ENCODE data around the gene SLC12A7.

SLC12A7 gene

GRCh38 chr5:1043327-1043726 is 68.5 kb downstream of the SLC12A7 start:
- Histone ChIP-seq H3K4me1 (ENCODE audit: insufficient read depth, insufficient read length) (no peaks in the 10 kb centered on the region), H3K27me3 (ENCODE audit: insufficient read depth, insufficient read length) (no peaks in the 10 kb centered on the region), H3K36me3 (ENCODE audit: insufficient read depth, insufficient read length, low read length) (no peaks in the 10 kb centered on the region), H3K9ac (ENCODE audit: insufficient read length, low read depth) (no peak overlapping the region), H3K4me3 (ENCODE audit: insufficient read length, low read depth) (no peak overlapping the region), H3K9me3 (ENCODE audit: insufficient read depth, low read length) (peaks cover 39% of the 10 kb centered on the region)
- no peak for TF ChIP-seq ZNF274 (IDR thresholded peaks at IDR 0.05; ENCODE audit: low read depth, low read length)
- no peak for DNase-seq (ENCODE audit: low read depth, low spot score)

- Histone ChIP-seq H3K27me3 (ENCODE audit: insufficient read depth, insufficient read length) (no peaks in the 10 kb centered on the region), H3K4me3 (ENCODE audit: insufficient read length, low read depth) (no peak overlapping the region), H3K36me3 (ENCODE audit: insufficient read depth, insufficient read length, low read length) (no peaks in the 10 kb centered on the region), H3K9ac (ENCODE audit: insufficient read length, low read depth) (no peak overlapping the region), H3K4me1 (ENCODE audit: insufficient read depth, insufficient read length) (no peaks in the 10 kb centered on the region), H3K9me3 (ENCODE audit: insufficient read depth, low read length) (peaks cover 39% of the 10 kb centered on the region)
- no peak for DNase-seq (ENCODE audit: low read depth, low spot score)
- no peak for TF ChIP-seq YY1 (IDR thresholded peaks at IDR 0.05; ENCODE audit: insufficient read depth, insufficient read length)
- no peak for TF ChIP-seq SUZ12 (IDR thresholded peaks at IDR 0.05; ENCODE audit: extremely low read depth, insufficient read depth, insufficient read length)
- TF ChIP-seq ZNF274 (IDR thresholded peaks at IDR 0.05; ENCODE audit: low read depth, low read length) = no peak
Observed at GRCh38 chr5:1042626-1043025, 69.2 kb downstream of the SLC12A7 start.

- H3K4me3 ChIP-seq (ENCODE audit: insufficient read length, low read depth) = no peak overlapping the region
- DNase-seq (ENCODE audit: low read depth, low spot score) = no peak
- peaks cover 39% of the 10 kb centered on the region for H3K9me3 ChIP-seq (ENCODE audit: insufficient read depth, low read length)
- H3K9ac ChIP-seq (ENCODE audit: insufficient read length, low read depth) = no peak overlapping the region
- H3K27me3 ChIP-seq (ENCODE audit: insufficient read depth, insufficient read length) = no peaks in the 10 kb centered on the region
- TF ChIP-seq SUZ12 (IDR thresholded peaks at IDR 0.05; ENCODE audit: extremely low read depth, insufficient read depth, insufficient read length) = no peak
- TF ChIP-seq ZNF274 (IDR thresholded peaks at IDR 0.05; ENCODE audit: low read depth, low read length) = no peak
- no peak for TF ChIP-seq YY1 (IDR thresholded peaks at IDR 0.05; ENCODE audit: insufficient read depth, insufficient read length)
- H3K36me3 ChIP-seq (ENCODE audit: insufficient read depth, insufficient read length, low read length) = no peaks in the 10 kb centered on the region
- H3K4me1 ChIP-seq (ENCODE audit: insufficient read depth, insufficient read length) = no peaks in the 10 kb centered on the region
Observed at GRCh38 chr5:1041225-1042143, 70.4 kb downstream of the SLC12A7 start.

GRCh38 chr5:1040571-1040970 is 71.3 kb downstream of the SLC12A7 start:
- Histone ChIP-seq H3K27me3 (ENCODE audit: insufficient read depth, insufficient read length) (no peaks in the 10 kb centered on the region), H3K36me3 (ENCODE audit: insufficient read depth, insufficient read length, low read length) (no peaks in the 10 kb centered on the region)
- no peak for TF ChIP-seq ZNF274 (IDR thresholded peaks at IDR 0.05; ENCODE audit: low read depth, low read length)
- TF ChIP-seq SUZ12 (IDR thresholded peaks at IDR 0.05; ENCODE audit: extremely low read depth, insufficient read depth, insufficient read length) = no peak
- no peak for TF ChIP-seq YY1 (IDR thresholded peaks at IDR 0.05; ENCODE audit: insufficient read depth, insufficient read length)

GRCh38 chr5:1039706-1040260 is 72.1 kb downstream of the SLC12A7 start:
- Histone ChIP-seq H3K27me3 (ENCODE audit: insufficient read depth, insufficient read length) (no peaks in the 10 kb centered on the region), H3K9me3 (ENCODE audit: insufficient read depth, low read length) (peaks cover 29% of the 10 kb centered on the region), H3K4me3 (ENCODE audit: insufficient read length, low read depth) (no peak overlapping the region), H3K36me3 (ENCODE audit: insufficient read depth, insufficient read length, low read length) (no peaks in the 10 kb centered on the region), H3K4me1 (ENCODE audit: insufficient read depth, insufficient read length) (no peaks in the 10 kb centered on the region), H3K9ac (ENCODE audit: insufficient read length, low read depth) (no peak overlapping the region)
- no peak for DNase-seq (ENCODE audit: low read depth, low spot score)
- TF ChIP-seq ZNF274 (IDR thresholded peaks at IDR 0.05; ENCODE audit: low read depth, low read length) (no peak), SUZ12 (IDR thresholded peaks at IDR 0.05; ENCODE audit: extremely low read depth, insufficient read depth, insufficient read length) (no peak), YY1 (IDR thresholded peaks at IDR 0.05; ENCODE audit: insufficient read depth, insufficient read length) (no peak)

More at GRCh38 chr5:1040571-1040970, 71.3 kb downstream of the SLC12A7 start:
- no peak for DNase-seq (ENCODE audit: low read depth, low spot score)
- H3K4me1 ChIP-seq (ENCODE audit: insufficient read depth, insufficient read length) = no peaks in the 10 kb centered on the region
- H3K9me3 ChIP-seq (ENCODE audit: insufficient read depth, low read length) = peaks cover 36% of the 10 kb centered on the region
- no peak overlapping the region for H3K4me3 ChIP-seq (ENCODE audit: insufficient read length, low read depth)
- H3K9ac ChIP-seq (ENCODE audit: insufficient read length, low read depth) = no peak overlapping the region

DNA sequence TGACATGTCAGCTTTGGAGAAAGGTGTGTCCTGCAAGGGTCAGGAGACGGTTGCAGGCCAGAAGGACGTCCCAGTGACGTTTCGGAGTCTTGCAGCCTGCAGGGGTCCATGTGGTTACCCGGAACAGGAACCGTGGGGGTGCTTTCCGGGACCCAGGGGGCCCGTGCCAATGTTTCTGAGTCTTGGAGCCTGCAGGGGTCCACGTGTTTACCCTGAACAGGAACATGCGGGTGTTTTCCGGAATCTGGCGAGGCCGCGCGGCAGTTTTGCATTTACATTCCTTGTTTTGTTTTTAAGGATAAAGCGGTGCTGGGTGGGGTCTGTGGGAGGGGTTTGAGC is 72.7 kb downstream of the SLC12A7 start:
- no peaks in the 10 kb centered on the region for H3K27me3 ChIP-seq (ENCODE audit: insufficient read depth, insufficient read length)
- TF ChIP-seq YY1 (IDR thresholded peaks at IDR 0.05; ENCODE audit: insufficient read depth, insufficient read length) (no peak), SUZ12 (IDR thresholded peaks at IDR 0.05; ENCODE audit: extremely low read depth, insufficient read depth, insufficient read length) (no peak), ZNF274 (IDR thresholded peaks at IDR 0.05; ENCODE audit: low read depth, low read length) (no peak)
- no peak overlapping the region for H3K9ac ChIP-seq (ENCODE audit: insufficient read length, low read depth)
- H3K4me3 ChIP-seq (ENCODE audit: insufficient read length, low read depth) = no peak overlapping the region
- peaks cover 23% of the 10 kb centered on the region; the same call in 1 of the 2 replicates for H3K9me3 ChIP-seq (ENCODE audit: insufficient read depth, low read length)
- peaks cover under 1% of the 10 kb centered on the region for H3K36me3 ChIP-seq (ENCODE audit: insufficient read depth, insufficient read length, low read length)
- no peaks in the 10 kb centered on the region for H3K4me1 ChIP-seq (ENCODE audit: insufficient read depth, insufficient read length)
- DNase-seq (ENCODE audit: low read depth, low spot score) = no peak

- no peak for TF ChIP-seq ZNF274 (IDR thresholded peaks at IDR 0.05; ENCODE audit: low read depth, low read length)
- no peak for TF ChIP-seq SUZ12 (IDR thresholded peaks at IDR 0.05; ENCODE audit: extremely low read depth, insufficient read depth, insufficient read length)
- no peak for TF ChIP-seq YY1 (IDR thresholded peaks at IDR 0.05; ENCODE audit: insufficient read depth, insufficient read length)
- H3K9me3 ChIP-seq (ENCODE audit: insufficient read depth, low read length) = peaks cover 22% of the 10 kb centered on the region; the same call in 1 of the 2 replicates
- no peaks in the 10 kb centered on the region for H3K27me3 ChIP-seq (ENCODE audit: insufficient read depth, insufficient read length)
- H3K9ac ChIP-seq (ENCODE audit: insufficient read length, low read depth) = no peak overlapping the region
- H3K4me1 ChIP-seq (ENCODE audit: insufficient read depth, insufficient read length) = no peaks in the 10 kb centered on the region
- H3K36me3 ChIP-seq (ENCODE audit: insufficient read depth, insufficient read length, low read length) = peaks cover 4% of the 10 kb centered on the region
- DNase-seq (ENCODE audit: low read depth, low spot score) = no peak
- no peak overlapping the region for H3K4me3 ChIP-seq (ENCODE audit: insufficient read length, low read depth)
Observed at GRCh38 chr5:1038417-1039209, 73.2 kb downstream of the SLC12A7 start.

Measured in NT2/D1 (cell line).